Neural progenitor cell (in vitro differentiated cells): Measurements from ENCODE around the gene GNAQ.

Experiments
- EZH2 ChIP-seq: fragments of 200-600 bp; sonication (generic); IDR thresholded peaks from 2 replicates; pipeline ENCODE4 v1.6.1; 2017; ENCODE audit warnings: antibody characterized with exemption, mild to moderate bottlenecking, moderate library complexity
- EZH2phosphoT487 ChIP-seq: fragments of 200-600 bp; sonication (generic); IDR thresholded peaks from 2 replicates; pipeline ENCODE4 v1.6.1; 2017; ENCODE audit warnings: antibody characterized with exemption
- TF ChIP-seq, protein P1 (sequence below): fragments of 200-600 bp; sonication (generic); IDR thresholded peaks from 2 replicates; pipeline ENCODE4 v1.5.1; 2017; ENCODE audit warnings: antibody characterized with exemption, mild to moderate bottlenecking

DNA sequence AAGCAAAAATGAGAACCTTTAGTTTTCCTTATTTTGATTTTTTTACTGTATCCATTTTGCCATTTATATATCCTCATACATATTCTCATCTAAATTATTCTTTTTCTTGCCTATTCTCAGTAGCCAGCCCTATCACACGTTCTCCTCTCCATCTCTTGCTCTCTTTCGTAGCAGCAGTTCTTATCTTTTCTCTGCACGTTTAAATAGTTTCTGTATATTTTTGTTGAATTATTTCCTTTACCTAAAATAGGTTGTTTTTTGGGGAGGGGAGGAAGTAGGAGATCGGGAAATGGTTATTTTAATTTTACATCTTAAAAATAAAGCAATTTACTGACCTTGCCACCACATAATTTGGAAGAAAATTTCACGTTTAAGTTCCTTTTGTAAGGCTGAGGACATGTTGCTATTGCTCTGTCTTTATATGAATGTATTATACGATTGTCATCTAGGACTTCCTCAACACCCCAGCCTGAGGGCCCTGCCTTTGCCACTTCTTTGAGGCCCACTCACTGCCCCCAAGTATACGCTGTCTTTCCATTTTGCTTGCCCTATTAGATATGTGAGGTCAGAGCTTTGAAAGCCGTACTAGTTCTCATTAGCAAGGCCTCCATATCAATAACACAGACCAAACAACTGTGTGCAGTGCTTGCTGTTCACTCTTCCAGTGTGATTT lies 140.3 kb downstream of the GNAQ start:
- TF ChIP-seq EZH2 = no peak
- TF ChIP-seq, protein P1, sequence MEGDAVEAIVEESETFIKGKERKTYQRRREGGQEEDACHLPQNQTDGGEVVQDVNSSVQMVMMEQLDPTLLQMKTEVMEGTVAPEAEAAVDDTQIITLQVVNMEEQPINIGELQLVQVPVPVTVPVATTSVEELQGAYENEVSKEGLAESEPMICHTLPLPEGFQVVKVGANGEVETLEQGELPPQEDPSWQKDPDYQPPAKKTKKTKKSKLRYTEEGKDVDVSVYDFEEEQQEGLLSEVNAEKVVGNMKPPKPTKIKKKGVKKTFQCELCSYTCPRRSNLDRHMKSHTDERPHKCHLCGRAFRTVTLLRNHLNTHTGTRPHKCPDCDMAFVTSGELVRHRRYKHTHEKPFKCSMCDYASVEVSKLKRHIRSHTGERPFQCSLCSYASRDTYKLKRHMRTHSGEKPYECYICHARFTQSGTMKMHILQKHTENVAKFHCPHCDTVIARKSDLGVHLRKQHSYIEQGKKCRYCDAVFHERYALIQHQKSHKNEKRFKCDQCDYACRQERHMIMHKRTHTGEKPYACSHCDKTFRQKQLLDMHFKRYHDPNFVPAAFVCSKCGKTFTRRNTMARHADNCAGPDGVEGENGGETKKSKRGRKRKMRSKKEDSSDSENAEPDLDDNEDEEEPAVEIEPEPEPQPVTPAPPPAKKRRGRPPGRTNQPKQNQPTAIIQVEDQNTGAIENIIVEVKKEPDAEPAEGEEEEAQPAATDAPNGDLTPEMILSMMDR = no peak
- TF ChIP-seq EZH2phosphoT487 = no peak
